ENCODE data around the gene SRSF2.

SRSF2 gene

DNA sequence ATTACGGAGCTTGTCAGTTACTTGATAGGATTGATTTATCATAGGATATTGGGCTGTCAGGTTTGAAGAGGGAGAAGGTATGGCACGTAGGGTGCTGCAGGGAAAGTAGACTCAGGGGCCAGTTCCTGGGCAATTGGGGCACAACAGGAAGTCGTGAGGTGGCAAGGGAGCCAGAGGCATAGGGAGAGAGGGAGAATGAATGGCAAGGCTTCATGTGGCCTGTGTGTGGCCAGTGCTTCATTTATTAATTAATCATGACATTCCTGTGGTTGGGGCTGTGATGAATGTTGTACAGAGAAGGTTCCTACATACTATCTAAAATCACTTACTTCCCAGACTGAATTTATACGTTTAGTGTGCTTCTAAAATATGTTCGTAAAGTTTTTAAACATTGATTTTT is 20.1 kb upstream of the SRSF2 start:
- no peak for TF ChIP-seq RARB (CRISPR knock-in tag; IDR thresholded peaks at IDR 0.05)
- TF ChIP-seq ZFP30 (CRISPR knock-in tag; IDR thresholded peaks at IDR 0.05), result no peak
- TF ChIP-seq ARNTL (CRISPR knock-in tag; IDR thresholded peaks at IDR 0.05; ENCODE audit: borderline replicate concordance, low read depth), result no peak
- no peak for TF ChIP-seq ZC3H10 (CRISPR knock-in tag; IDR thresholded peaks at IDR 0.05)
- TF ChIP-seq, protein P1, sequence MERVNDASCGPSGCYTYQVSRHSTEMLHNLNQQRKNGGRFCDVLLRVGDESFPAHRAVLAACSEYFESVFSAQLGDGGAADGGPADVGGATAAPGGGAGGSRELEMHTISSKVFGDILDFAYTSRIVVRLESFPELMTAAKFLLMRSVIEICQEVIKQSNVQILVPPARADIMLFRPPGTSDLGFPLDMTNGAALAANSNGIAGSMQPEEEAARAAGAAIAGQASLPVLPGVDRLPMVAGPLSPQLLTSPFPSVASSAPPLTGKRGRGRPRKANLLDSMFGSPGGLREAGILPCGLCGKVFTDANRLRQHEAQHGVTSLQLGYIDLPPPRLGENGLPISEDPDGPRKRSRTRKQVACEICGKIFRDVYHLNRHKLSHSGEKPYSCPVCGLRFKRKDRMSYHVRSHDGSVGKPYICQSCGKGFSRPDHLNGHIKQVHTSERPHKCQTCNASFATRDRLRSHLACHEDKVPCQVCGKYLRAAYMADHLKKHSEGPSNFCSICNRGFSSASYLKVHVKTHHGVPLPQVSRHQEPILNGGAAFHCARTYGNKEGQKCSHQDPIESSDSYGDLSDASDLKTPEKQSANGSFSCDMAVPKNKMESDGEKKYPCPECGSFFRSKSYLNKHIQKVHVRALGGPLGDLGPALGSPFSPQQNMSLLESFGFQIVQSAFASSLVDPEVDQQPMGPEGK (CRISPR knock-in tag; IDR thresholded peaks at IDR 0.05; ENCODE audit: borderline replicate concordance), result no peak
- TF ChIP-seq PPARA (CRISPR knock-in tag; IDR thresholded peaks at IDR 0.05; ENCODE audit: borderline replicate concordance), result no peak
- no peak for TF ChIP-seq CSRNP3 (CRISPR knock-in tag; IDR thresholded peaks at IDR 0.05)
- no peak for TF ChIP-seq BACH2 (CRISPR knock-in tag; IDR thresholded peaks at IDR 0.05; ENCODE audit: borderline replicate concordance)
- TF ChIP-seq ZNF8 (CRISPR knock-in tag; IDR thresholded peaks at IDR 0.05), result no peak
- no peak for TF ChIP-seq ZFP3 (CRISPR knock-in tag; IDR thresholded peaks at IDR 0.05)
- TF ChIP-seq TCF4 (CRISPR knock-in tag; IDR thresholded peaks at IDR 0.05; ENCODE audit: borderline replicate concordance), result no peak
- TF ChIP-seq, protein P2, sequence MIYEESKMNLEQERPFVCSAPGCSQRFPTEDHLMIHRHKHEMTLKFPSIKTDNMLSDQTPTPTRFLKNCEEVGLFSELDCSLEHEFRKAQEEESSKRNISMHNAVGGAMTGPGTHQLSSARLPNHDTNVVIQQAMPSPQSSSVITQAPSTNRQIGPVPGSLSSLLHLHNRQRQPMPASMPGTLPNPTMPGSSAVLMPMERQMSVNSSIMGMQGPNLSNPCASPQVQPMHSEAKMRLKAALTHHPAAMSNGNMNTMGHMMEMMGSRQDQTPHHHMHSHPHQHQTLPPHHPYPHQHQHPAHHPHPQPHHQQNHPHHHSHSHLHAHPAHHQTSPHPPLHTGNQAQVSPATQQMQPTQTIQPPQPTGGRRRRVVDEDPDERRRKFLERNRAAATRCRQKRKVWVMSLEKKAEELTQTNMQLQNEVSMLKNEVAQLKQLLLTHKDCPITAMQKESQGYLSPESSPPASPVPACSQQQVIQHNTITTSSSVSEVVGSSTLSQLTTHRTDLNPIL (CRISPR knock-in tag; IDR thresholded peaks at IDR 0.05; ENCODE audit: low read depth), result no peak
- no peak for TF ChIP-seq GLIS3 (CRISPR knock-in tag; IDR thresholded peaks at IDR 0.05)
- TF ChIP-seq TOX (CRISPR knock-in tag; IDR thresholded peaks at IDR 0.05; ENCODE audit: borderline replicate concordance), result no peak
- no peak for TF ChIP-seq ZNF565 (CRISPR knock-in tag; conservative IDR thresholded peaks at IDR 0.05; ENCODE audit: low read depth)
- no peak for TF ChIP-seq OSR1 (CRISPR knock-in tag; IDR thresholded peaks at IDR 0.05)

DNA sequence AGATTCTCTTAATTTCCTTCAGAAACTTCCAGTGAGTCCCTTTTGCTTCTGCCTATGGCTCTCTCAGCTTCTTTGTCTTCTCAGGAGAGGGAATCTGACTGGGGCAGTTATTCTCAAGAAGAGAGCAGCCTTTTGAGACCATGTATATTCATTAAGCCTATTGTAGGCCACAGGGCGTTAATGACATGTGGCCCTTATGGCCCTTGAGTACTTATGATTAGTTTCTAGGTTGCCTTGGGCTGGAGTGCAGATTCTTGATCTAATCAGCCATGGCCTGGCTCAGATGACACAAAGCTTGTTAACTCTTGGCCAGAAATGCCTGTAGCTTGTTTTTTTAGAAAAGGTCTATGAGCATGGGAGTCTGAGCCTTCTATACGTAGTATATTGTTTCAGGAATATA is 18.2 kb upstream of the SRSF2 start:
- no peak for TF ChIP-seq ESRRG (CRISPR knock-in tag; IDR thresholded peaks at IDR 0.05)
- TF ChIP-seq, protein P3, sequence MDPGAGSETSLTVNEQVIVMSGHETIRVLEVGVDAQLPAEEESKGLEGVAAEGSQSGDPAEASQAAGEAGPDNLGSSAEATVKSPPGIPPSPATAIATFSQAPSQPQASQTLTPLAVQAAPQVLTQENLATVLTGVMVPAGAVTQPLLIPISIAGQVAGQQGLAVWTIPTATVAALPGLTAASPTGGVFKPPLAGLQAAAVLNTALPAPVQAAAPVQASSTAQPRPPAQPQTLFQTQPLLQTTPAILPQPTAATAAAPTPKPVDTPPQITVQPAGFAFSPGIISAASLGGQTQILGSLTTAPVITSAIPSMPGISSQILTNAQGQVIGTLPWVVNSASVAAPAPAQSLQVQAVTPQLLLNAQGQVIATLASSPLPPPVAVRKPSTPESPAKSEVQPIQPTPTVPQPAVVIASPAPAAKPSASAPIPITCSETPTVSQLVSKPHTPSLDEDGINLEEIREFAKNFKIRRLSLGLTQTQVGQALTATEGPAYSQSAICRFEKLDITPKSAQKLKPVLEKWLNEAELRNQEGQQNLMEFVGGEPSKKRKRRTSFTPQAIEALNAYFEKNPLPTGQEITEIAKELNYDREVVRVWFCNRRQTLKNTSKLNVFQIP (CRISPR knock-in tag; IDR thresholded peaks at IDR 0.05; ENCODE audit: borderline replicate concordance, low read depth), result no peak
- no peak for ATAC-seq

More for the DNA sequence above, 20.1 kb upstream of the SRSF2 start:
- no peak for ATAC-seq

GRCh38 chr17:76753061-76753961 is 16.2 kb upstream of the SRSF2 start:
- no peak for ATAC-seq
- TF ChIP-seq TOX (CRISPR knock-in tag; IDR thresholded peaks at IDR 0.05; ENCODE audit: borderline replicate concordance) (no peak), GLIS3 (CRISPR knock-in tag; IDR thresholded peaks at IDR 0.05) (no peak), ZFP3 (CRISPR knock-in tag; IDR thresholded peaks at IDR 0.05) (no peak)
- TF ChIP-seq, protein P1 (CRISPR knock-in tag; IDR thresholded peaks at IDR 0.05; ENCODE audit: borderline replicate concordance), result no peak
- TF ChIP-seq, protein P2 (CRISPR knock-in tag; IDR thresholded peaks at IDR 0.05; ENCODE audit: low read depth), result no peak
